ENCODE results near the gene TTLL8.

The TTLL8 gene

GRCh38 chr22:49997932-49998717, 60.0 kb downstream of the TTLL8 start:
- H2AFZ ChIP-seq (ENCODE audit: low read length, unreplicated experiment) = no peak overlapping the region
- H3K4me3 ChIP-seq (ENCODE audit: low read depth, low read length) = no peak overlapping the region
- no peaks in the 10 kb centered on the region for H3K79me2 ChIP-seq (ENCODE audit: control insufficient read depth, insufficient read depth, low read length, unreplicated experiment)
- no peaks in the 10 kb centered on the region for H3K36me3 ChIP-seq (ENCODE audit: insufficient read depth, low read length)
- H3K27ac ChIP-seq (ENCODE audit: low read depth, low read length) = no peak overlapping the region
- no peaks in the 10 kb centered on the region for H3K27me3 ChIP-seq (ENCODE audit: insufficient read depth, low read length)
- no peaks in the 10 kb centered on the region for H3K4me1 ChIP-seq (ENCODE audit: control insufficient read depth, insufficient read depth, low read length, unreplicated experiment)

- H3K79me2 ChIP-seq (ENCODE audit: control insufficient read depth, insufficient read depth, low read length, unreplicated experiment) = no peaks in the 10 kb centered on the region
- H2AFZ ChIP-seq (ENCODE audit: low read length, unreplicated experiment) = no peak overlapping the region
- H3K4me1 ChIP-seq (ENCODE audit: control insufficient read depth, insufficient read depth, low read length, unreplicated experiment) = no peaks in the 10 kb centered on the region
- H3K27me3 ChIP-seq (ENCODE audit: insufficient read depth, low read length) = no peaks in the 10 kb centered on the region
- no peak overlapping the region for H3K27ac ChIP-seq (ENCODE audit: low read depth, low read length)
- H3K4me3 ChIP-seq (ENCODE audit: low read depth, low read length) = no peak overlapping the region
- H3K36me3 ChIP-seq (ENCODE audit: insufficient read depth, low read length) = no peaks in the 10 kb centered on the region
Observed at GRCh38 chr22:49997251-49997599, 60.9 kb downstream of the TTLL8 start.

GRCh38 chr22:49996518-49997250, 61.4 kb downstream of the TTLL8 start:
- no peaks in the 10 kb centered on the region for H3K79me2 ChIP-seq (ENCODE audit: control insufficient read depth, insufficient read depth, low read length, unreplicated experiment)
- H3K27ac ChIP-seq (ENCODE audit: low read depth, low read length) = no peak overlapping the region
- H2AFZ ChIP-seq (ENCODE audit: low read length, unreplicated experiment) = no peak overlapping the region
- no peaks in the 10 kb centered on the region for H3K27me3 ChIP-seq (ENCODE audit: insufficient read depth, low read length)
- H3K36me3 ChIP-seq (ENCODE audit: insufficient read depth, low read length) = no peaks in the 10 kb centered on the region
- H3K4me3 ChIP-seq (ENCODE audit: low read depth, low read length) = no peak overlapping the region
- H3K4me1 ChIP-seq (ENCODE audit: control insufficient read depth, insufficient read depth, low read length, unreplicated experiment) = no peaks in the 10 kb centered on the region

- no peak overlapping the region for H2AFZ ChIP-seq (ENCODE audit: low read length, unreplicated experiment)
- H3K4me3 ChIP-seq (ENCODE audit: low read depth, low read length) = no peak overlapping the region
- no peaks in the 10 kb centered on the region for H3K36me3 ChIP-seq (ENCODE audit: insufficient read depth, low read length)
- no peaks in the 10 kb centered on the region for H3K27me3 ChIP-seq (ENCODE audit: insufficient read depth, low read length)
- no peaks in the 10 kb centered on the region for H3K79me2 ChIP-seq (ENCODE audit: control insufficient read depth, insufficient read depth, low read length, unreplicated experiment)
- no peaks in the 10 kb centered on the region for H3K4me1 ChIP-seq (ENCODE audit: control insufficient read depth, insufficient read depth, low read length, unreplicated experiment)
- H3K27ac ChIP-seq (ENCODE audit: low read depth, low read length) = no peak overlapping the region
Observed at GRCh38 chr22:49996119-49996517, 62.0 kb downstream of the TTLL8 start.

GRCh38 chr22:49995361-49996118, 62.6 kb downstream of the TTLL8 start:
- Histone ChIP-seq H3K79me2 (ENCODE audit: control insufficient read depth, insufficient read depth, low read length, unreplicated experiment) (no peaks in the 10 kb centered on the region), H3K4me3 (ENCODE audit: low read depth, low read length) (no peak overlapping the region), H3K27ac (ENCODE audit: low read depth, low read length) (no peak overlapping the region), H3K4me1 (ENCODE audit: control insufficient read depth, insufficient read depth, low read length, unreplicated experiment) (no peaks in the 10 kb centered on the region), H3K36me3 (ENCODE audit: insufficient read depth, low read length) (no peaks in the 10 kb centered on the region), H3K27me3 (ENCODE audit: insufficient read depth, low read length) (no peaks in the 10 kb centered on the region), H2AFZ (ENCODE audit: low read length, unreplicated experiment) (no peak overlapping the region)

GRCh38 chr22:49995041-49995360, 63.1 kb downstream of the TTLL8 start:
- no peak overlapping the region for H3K27ac ChIP-seq (ENCODE audit: low read depth, low read length)
- H3K4me3 ChIP-seq (ENCODE audit: low read depth, low read length) = no peak overlapping the region
- no peaks in the 10 kb centered on the region for H3K4me1 ChIP-seq (ENCODE audit: control insufficient read depth, insufficient read depth, low read length, unreplicated experiment)
- no peaks in the 10 kb centered on the region for H3K79me2 ChIP-seq (ENCODE audit: control insufficient read depth, insufficient read depth, low read length, unreplicated experiment)
- no peaks in the 10 kb centered on the region for H3K36me3 ChIP-seq (ENCODE audit: insufficient read depth, low read length)
- no peak overlapping the region for H2AFZ ChIP-seq (ENCODE audit: low read length, unreplicated experiment)
- H3K27me3 ChIP-seq (ENCODE audit: insufficient read depth, low read length) = no peaks in the 10 kb centered on the region

- Histone ChIP-seq H3K27ac (ENCODE audit: low read depth, low read length) (no peak overlapping the region), H3K79me2 (ENCODE audit: control insufficient read depth, insufficient read depth, low read length, unreplicated experiment) (no peaks in the 10 kb centered on the region), H3K36me3 (ENCODE audit: insufficient read depth, low read length) (no peaks in the 10 kb centered on the region), H3K4me1 (ENCODE audit: control insufficient read depth, insufficient read depth, low read length, unreplicated experiment) (no peaks in the 10 kb centered on the region), H3K27me3 (ENCODE audit: insufficient read depth, low read length) (no peaks in the 10 kb centered on the region), H3K4me3 (ENCODE audit: low read depth, low read length) (no peak overlapping the region), H2AFZ (ENCODE audit: low read length, unreplicated experiment) (no peak overlapping the region)
Observed at GRCh38 chr22:49994361-49995040, 63.6 kb downstream of the TTLL8 start.

- no peaks in the 10 kb centered on the region for H3K27me3 ChIP-seq (ENCODE audit: insufficient read depth, low read length)
- no peak overlapping the region for H3K27ac ChIP-seq (ENCODE audit: low read depth, low read length)
- no peaks in the 10 kb centered on the region for H3K4me1 ChIP-seq (ENCODE audit: control insufficient read depth, insufficient read depth, low read length, unreplicated experiment)
- no peak overlapping the region for H3K4me3 ChIP-seq (ENCODE audit: low read depth, low read length)
- H2AFZ ChIP-seq (ENCODE audit: low read length, unreplicated experiment) = no peak overlapping the region
- no peaks in the 10 kb centered on the region for H3K36me3 ChIP-seq (ENCODE audit: insufficient read depth, low read length)
- no peaks in the 10 kb centered on the region for H3K79me2 ChIP-seq (ENCODE audit: control insufficient read depth, insufficient read depth, low read length, unreplicated experiment)
Observed at GRCh38 chr22:49993649-49994360, 64.3 kb downstream of the TTLL8 start.

- Histone ChIP-seq H3K4me1 (ENCODE audit: control insufficient read depth, insufficient read depth, low read length, unreplicated experiment) (no peaks in the 10 kb centered on the region), H3K4me3 (ENCODE audit: low read depth, low read length) (no peak overlapping the region)
Observed at GRCh38 chr22:49992921-49993648, 65.0 kb downstream of the TTLL8 start.

More at GRCh38 chr22:49992921-49993648, 65.0 kb downstream of the TTLL8 start:
- H3K27ac ChIP-seq (ENCODE audit: low read depth, low read length) = no peak overlapping the region
- H3K27me3 ChIP-seq (ENCODE audit: insufficient read depth, low read length) = no peaks in the 10 kb centered on the region
- H3K36me3 ChIP-seq (ENCODE audit: insufficient read depth, low read length) = no peaks in the 10 kb centered on the region
- no peaks in the 10 kb centered on the region for H3K79me2 ChIP-seq (ENCODE audit: control insufficient read depth, insufficient read depth, low read length, unreplicated experiment)
- H2AFZ ChIP-seq (ENCODE audit: low read length, unreplicated experiment) = no peak overlapping the region

Data from ACC112 (cell line).